CD1c-positive myeloid dendritic cell (primary cell): Measurements from ENCODE around the gene TMC1.

ENCODE experiments used
- DNase-seq: peaks from one replicate; pipeline ENCODE4 v3.0.0-alpha.2; 2016; ENCODE audit errors: extremely low spot score

The TMC1 gene

GRCh38 chr9:72680593-72681282 lies 159.3 kb downstream of the TMC1 start:
- DNase-seq, result no peak

GRCh38 chr9:72681283-72681630 lies 159.8 kb downstream of the TMC1 start:
- no peak for DNase-seq

- no peak for DNase-seq
Measured at GRCh38 chr9:72684615-72685014, 163.2 kb downstream of the TMC1 start.

- DNase-seq, result no peak
Measured at GRCh38 chr9:72685911-72686310, 164.5 kb downstream of the TMC1 start.

GRCh38 chr9:72687331-72687730 lies 165.9 kb downstream of the TMC1 start:
- no peak for DNase-seq

- no peak for DNase-seq
Measured at GRCh38 chr9:72691671-72692070, 170.3 kb downstream of the TMC1 start.

- no peak for DNase-seq
Measured at GRCh38 chr9:72695365-72695764, 174.0 kb downstream of the TMC1 start.

- DNase-seq, result no peak
Measured at GRCh38 chr9:72696511-72696910, 175.1 kb downstream of the TMC1 start.

GRCh38 chr9:72701510-72701909 lies 180.1 kb downstream of the TMC1 start:
- no peak for DNase-seq

GRCh38 chr9:72703574-72703973 lies 182.2 kb downstream of the TMC1 start:
- DNase-seq, result no peak

GRCh38 chr9:72704688-72705375 lies 183.4 kb downstream of the TMC1 start:
- no peak for DNase-seq

GRCh38 chr9:72718503-72718902 lies 197.1 kb downstream of the TMC1 start:
- no peak for DNase-seq

- no peak for DNase-seq
Measured at GRCh38 chr9:72721067-72721466, 199.7 kb downstream of the TMC1 start.

- no peak for DNase-seq
Measured at GRCh38 chr9:72726947-72727346, 205.5 kb downstream of the TMC1 start.

GRCh38 chr9:72728031-72728770 lies 206.8 kb downstream of the TMC1 start:
- DNase-seq, result no peak

GRCh38 chr9:72733895-72734294 lies 212.5 kb downstream of the TMC1 start:
- peak; percentile 6 for DNase-seq

GRCh38 chr9:72734631-72735030 lies 213.2 kb downstream of the TMC1 start:
- peak; percentile 80 for DNase-seq

GRCh38 chr9:72743836-72744235 lies 222.4 kb downstream of the TMC1 start:
- DNase-seq, result no peak

- DNase-seq, result no peak
Measured at GRCh38 chr9:72749276-72749675, 227.9 kb downstream of the TMC1 start.

- no peak for DNase-seq
Measured at GRCh38 chr9:72751541-72751940, 230.1 kb downstream of the TMC1 start.

- DNase-seq, result no peak
Measured at GRCh38 chr9:72753266-72753893, 232.0 kb downstream of the TMC1 start.

- no peak for DNase-seq
Measured at GRCh38 chr9:72755836-72756235, 234.4 kb downstream of the TMC1 start.

- no peak for DNase-seq
Measured at GRCh38 chr9:72758944-72759343, 237.5 kb downstream of the TMC1 start.
